ENCODE data around the gene ACTR3. TPM values are rescaled to one million over a fixed set of nuclear protein-coding genes. Genes with fewer than 3 reads are reported as not detected.

The ACTR3 gene
- total RNA-seq, 4 donors from 2014 or later, result 83.9 to 126 (median 102) TPM

GRCh38 chr2:113854208-113854607 is 35.7 kb upstream of the ACTR3 start:
- H3K9me3 ChIP-seq, result no peaks in the 10 kb centered on the region
- H3K4me3 ChIP-seq (replicated peaks in 1 of 3), result no peak overlapping the region
- H3K27me3 ChIP-seq, result no peaks in the 10 kb centered on the region
- TF ChIP-seq, protein P1, sequence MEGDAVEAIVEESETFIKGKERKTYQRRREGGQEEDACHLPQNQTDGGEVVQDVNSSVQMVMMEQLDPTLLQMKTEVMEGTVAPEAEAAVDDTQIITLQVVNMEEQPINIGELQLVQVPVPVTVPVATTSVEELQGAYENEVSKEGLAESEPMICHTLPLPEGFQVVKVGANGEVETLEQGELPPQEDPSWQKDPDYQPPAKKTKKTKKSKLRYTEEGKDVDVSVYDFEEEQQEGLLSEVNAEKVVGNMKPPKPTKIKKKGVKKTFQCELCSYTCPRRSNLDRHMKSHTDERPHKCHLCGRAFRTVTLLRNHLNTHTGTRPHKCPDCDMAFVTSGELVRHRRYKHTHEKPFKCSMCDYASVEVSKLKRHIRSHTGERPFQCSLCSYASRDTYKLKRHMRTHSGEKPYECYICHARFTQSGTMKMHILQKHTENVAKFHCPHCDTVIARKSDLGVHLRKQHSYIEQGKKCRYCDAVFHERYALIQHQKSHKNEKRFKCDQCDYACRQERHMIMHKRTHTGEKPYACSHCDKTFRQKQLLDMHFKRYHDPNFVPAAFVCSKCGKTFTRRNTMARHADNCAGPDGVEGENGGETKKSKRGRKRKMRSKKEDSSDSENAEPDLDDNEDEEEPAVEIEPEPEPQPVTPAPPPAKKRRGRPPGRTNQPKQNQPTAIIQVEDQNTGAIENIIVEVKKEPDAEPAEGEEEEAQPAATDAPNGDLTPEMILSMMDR (IDR thresholded peaks at IDR 0.05), result no peak
- no peak for TF ChIP-seq POLR2A (IDR thresholded peaks at IDR 0.05)
- intact Hi-C loops (cut with DNase I), result no loop called here
- H3K4me1 ChIP-seq, result no peaks in the 10 kb centered on the region
- 93 to 94% methylated on average over 1 of the region's 1 CpG for WGBS, 2 donors
- no peaks in the 10 kb centered on the region for H3K36me3 ChIP-seq
- no peak overlapping the region for H3K27ac ChIP-seq
- DNase-seq, result no peak

DNA sequence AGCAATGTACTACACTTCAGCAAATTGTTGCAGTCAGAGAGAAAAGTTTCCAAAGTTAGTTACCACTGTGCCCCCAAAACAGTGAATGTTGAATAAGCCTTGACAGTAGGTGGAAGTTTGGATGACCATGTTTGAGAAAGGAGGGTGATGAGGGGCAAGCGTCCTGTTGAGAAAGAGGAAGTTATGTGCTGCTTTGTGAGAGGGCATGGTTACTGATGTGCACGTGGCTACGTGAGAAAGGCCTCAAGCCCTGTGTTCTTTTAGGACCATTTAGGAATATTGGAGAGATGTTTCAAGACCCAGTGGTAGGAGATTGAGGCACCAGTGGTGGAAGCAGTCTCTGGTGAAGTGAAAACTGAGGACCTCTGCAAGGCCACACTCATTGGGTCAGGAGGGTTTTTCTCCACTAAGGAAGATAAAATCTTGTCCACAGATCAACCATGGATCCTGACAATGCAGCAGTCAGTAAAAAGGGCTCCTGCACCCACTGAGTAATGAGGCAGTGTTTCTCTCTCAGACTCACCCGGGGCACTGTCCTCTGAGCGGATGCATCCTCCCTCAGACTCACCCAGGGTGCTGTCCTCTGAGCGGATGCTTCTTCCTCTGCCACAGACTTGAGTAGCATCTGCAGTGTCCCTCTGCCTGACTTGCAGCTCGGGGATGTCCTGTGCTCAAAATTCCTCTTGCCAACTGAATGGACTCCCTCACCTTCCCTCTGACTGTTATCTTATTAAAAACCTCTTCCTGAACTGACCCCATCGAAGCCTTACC is 34.7 kb upstream of the ACTR3 start:
- no peak for DNase-seq
- TF ChIP-seq, protein P1 (IDR thresholded peaks at IDR 0.05), result no peak
- TF ChIP-seq POLR2A (IDR thresholded peaks at IDR 0.05), result no peak
- WGBS, 2 donors, result 83 to 85% methylated on average over 8 of the region's 8 CpGs
- intact Hi-C loops (cut with DNase I), result no loop called here
- Histone ChIP-seq H3K4me3 (replicated peaks in 1 of 3) (no peak overlapping the region), H3K27me3 (no peaks in the 10 kb centered on the region), H3K36me3 (no peaks in the 10 kb centered on the region), H3K27ac (no peak overlapping the region), H3K4me1 (no peaks in the 10 kb centered on the region), H3K9me3 (no peaks in the 10 kb centered on the region)

DNA sequence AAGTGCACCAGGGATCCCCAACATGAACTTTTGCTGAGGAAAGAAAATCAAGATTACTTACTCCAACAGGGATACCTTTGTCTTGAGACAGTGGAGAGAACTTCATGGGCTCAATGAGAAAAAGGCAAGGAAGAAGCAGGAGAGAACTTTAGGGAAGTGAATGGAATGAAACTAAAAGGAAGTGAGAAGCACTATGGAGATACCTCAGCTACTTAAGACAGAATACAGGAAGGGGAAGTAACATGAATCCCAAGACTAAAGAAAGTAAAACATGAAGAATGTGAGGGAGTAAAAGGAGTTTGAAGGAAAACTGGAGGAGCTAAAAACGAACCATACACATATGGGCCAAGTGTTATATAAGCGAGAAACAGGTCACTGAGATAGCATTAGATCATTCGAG is 32.4 kb upstream of the ACTR3 start:
- no peaks in the 10 kb centered on the region for H3K9me3 ChIP-seq
- WGBS, 2 donors, result 80 to 85% methylated on average over 3 of the region's 3 CpGs

DNA sequence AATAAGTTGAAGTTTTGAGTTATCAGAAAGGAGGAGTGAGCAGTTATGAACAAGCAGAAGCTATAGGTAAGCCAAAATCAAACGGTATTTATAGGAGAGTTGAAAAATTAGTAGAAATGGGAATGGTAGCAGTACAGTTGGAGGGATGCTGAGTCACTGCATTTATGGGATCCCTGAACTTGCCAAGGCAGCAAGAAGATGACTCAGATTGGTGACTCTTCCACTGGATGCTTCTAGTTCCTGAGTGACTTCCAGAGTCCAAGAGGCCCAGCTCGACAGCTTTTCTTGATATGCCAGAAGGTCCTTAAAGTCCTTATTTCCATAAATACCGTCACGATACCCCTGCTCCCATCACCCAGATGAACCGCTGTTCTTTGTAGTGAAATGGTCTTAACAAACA is 31.1 kb upstream of the ACTR3 start:
- no peak overlapping the region for H3K27ac ChIP-seq
- no peak for TF ChIP-seq POLR2A (IDR thresholded peaks at IDR 0.05)
- TF ChIP-seq, protein P1 (IDR thresholded peaks at IDR 0.05), result no peak
- no peaks in the 10 kb centered on the region for H3K9me3 ChIP-seq
- no peaks in the 10 kb centered on the region for H3K4me1 ChIP-seq
- H3K27me3 ChIP-seq, result no peaks in the 10 kb centered on the region
- no peak for DNase-seq
- WGBS, 2 donors, result 88 to 91% methylated on average over 5 of the region's 5 CpGs
- H3K36me3 ChIP-seq, result no peaks in the 10 kb centered on the region
- H3K4me3 ChIP-seq (replicated peaks in 1 of 3), result no peak overlapping the region
- intact Hi-C loops (cut with DNase I), result no loop called here

More for the DNA sequence above, 32.4 kb upstream of the ACTR3 start:
- H3K27me3 ChIP-seq, result no peaks in the 10 kb centered on the region
- no peak overlapping the region for H3K4me3 ChIP-seq (replicated peaks in 1 of 3)
- H3K27ac ChIP-seq, result no peak overlapping the region
- intact Hi-C loops (cut with DNase I), result no loop called here
- TF ChIP-seq, protein P1 (IDR thresholded peaks at IDR 0.05), result no peak
- TF ChIP-seq POLR2A (IDR thresholded peaks at IDR 0.05), result no peak
- H3K4me1 ChIP-seq, result no peaks in the 10 kb centered on the region
- H3K36me3 ChIP-seq, result no peaks in the 10 kb centered on the region
- no peak for DNase-seq

DNA sequence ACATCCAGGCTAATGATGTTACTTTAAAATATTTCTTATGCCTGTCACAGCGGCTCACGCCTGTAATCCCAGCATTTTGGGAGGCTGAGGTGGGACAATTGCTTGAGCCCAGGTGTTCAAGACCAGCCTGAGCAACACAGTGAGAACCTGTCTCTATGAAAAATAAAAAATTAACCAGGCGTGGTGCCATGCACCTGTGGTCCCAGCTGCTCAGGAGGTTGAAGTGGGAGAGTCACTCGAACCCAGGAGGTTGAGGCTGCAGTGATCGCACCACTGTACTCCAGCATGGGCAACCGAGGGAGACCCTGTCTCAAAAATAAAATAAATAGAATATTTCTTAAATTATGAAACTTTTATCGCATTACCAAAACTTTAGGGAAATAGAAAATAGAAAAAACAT is 28.1 kb upstream of the ACTR3 start:
- no peak for DNase-seq
- TF ChIP-seq POLR2A (IDR thresholded peaks at IDR 0.05), result no peak
- Histone ChIP-seq H3K27ac (no peak overlapping the region), H3K4me1 (no peaks in the 10 kb centered on the region), H3K4me3 (replicated peaks in 1 of 3) (no peak overlapping the region), H3K9me3 (no peaks in the 10 kb centered on the region), H3K27me3 (no peaks in the 10 kb centered on the region), H3K36me3 (no peaks in the 10 kb centered on the region)
- intact Hi-C loops (cut with DNase I), result no loop called here
- 88 to 90% methylated on average over 7 of the region's 7 CpGs for WGBS, 2 donors

All from thyroid gland (tissue), 4 donors.